Activated CD8-positive, alpha-beta T cell treated with anti-CD3 and anti-CD28 coated beads, Interleukin-2, amount 10 ng/mL, durations not matched to agents 7 days and 5 days (primary cell): Measurements from ENCODE around the gene TLE7. TPM values are rescaled to one million over a fixed set of nuclear protein-coding genes. Genes with fewer than 3 reads are reported as not detected.

ENCODE experiments used
- ATAC-seq: fragments of 150-1000 bp; cut with Tn5 transposase; one replicate; pipeline ENCODE4 v1.10.0; 2021; ENCODE audit warnings: moderate library complexity
- CTCF ChIA-PET: fragments of 350-600 bp; sonication (Branson Sonifier 250); formaldehyde crosslinking; loops from one replicate; lab custom pipeline; 2021; ENCODE audit warnings: antibody characterized with exemption; lab: Charles Lee
- POLR2A ChIA-PET: fragments of 350-600 bp; sonication (Branson Sonifier 250); formaldehyde crosslinking; loops from one replicate; lab custom pipeline; 2021; ENCODE audit warnings: antibody characterized with exemption; lab: Charles Lee
- DNase-seq: peaks from one replicate; pipeline ENCODE4 v3.0.0-alpha.2; 2020
- H3K27ac Mint-ChIP-seq: one replicate; pipeline ENCODE4 v1.8.0; 2021; ENCODE audit warnings: mild to moderate bottlenecking, mixed read lengths
- H3K27me3 Mint-ChIP-seq: one replicate; pipeline ENCODE4 v1.8.0; 2021; ENCODE audit warnings: low read depth, mixed read lengths
- H3K36me3 Mint-ChIP-seq: one replicate; pipeline ENCODE4 v1.8.0; 2021; ENCODE audit warnings: low read depth, mixed read lengths
- H3K4me1 Mint-ChIP-seq: one replicate; pipeline ENCODE4 v1.8.0; 2021; ENCODE audit warnings: low read depth, mixed read lengths
- H3K4me3 Mint-ChIP-seq: one replicate; pipeline ENCODE4 v1.8.0; 2021; ENCODE audit warnings: mild to moderate bottlenecking, mixed read lengths
- H3K9me3 Mint-ChIP-seq: one replicate; pipeline ENCODE4 v1.8.0; 2022; ENCODE audit warnings: mixed read lengths; ENCODE audit not compliant: insufficient read depth
- total RNA-seq, 2 experiments: library from RNA; stranded (reverse); gene quantifications; one replicate each; pipeline ENCODE4 v1.2.3, GENCODE V29; 2021

The TLE7 gene
- total RNA-seq, 2 experiments from 2014 or later: not detected

DNA sequence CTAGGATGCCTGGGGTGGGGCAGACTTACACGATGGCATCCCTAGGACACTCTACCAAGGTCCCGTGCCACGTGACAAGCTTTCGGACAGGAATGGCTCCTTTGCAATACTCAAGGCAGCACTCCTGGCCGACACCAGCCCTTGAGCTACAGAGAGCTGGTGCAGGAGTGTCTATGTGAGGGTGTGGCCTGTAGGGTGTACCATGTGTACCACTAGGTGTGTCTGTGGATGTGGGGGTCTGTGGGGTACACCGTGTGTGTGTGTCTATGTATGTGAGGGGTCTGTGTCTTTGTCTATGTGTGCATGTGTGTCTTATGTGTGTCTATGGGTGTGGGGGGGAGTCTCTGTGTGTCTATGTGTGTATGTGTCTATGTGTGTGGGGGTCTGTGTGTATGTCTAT lies 1.9 kb upstream of the TLE7 start:
- no peak overlapping the region for H3K27ac Mint-ChIP-seq
- ChIA-PET POLR2A (no interaction called here), CTCF (no interaction called here)
- H3K4me1 Mint-ChIP-seq: no peaks in the 10 kb centered on the region
- peaks cover 4% of the 10 kb centered on the region for H3K27me3 Mint-ChIP-seq
- peaks cover 20% of the 10 kb centered on the region for H3K9me3 Mint-ChIP-seq
- H3K4me3 Mint-ChIP-seq: no peak overlapping the region
- ATAC-seq: no peak
- peaks cover 12% of the 10 kb centered on the region for H3K36me3 Mint-ChIP-seq
- DNase-seq: no peak

DNA sequence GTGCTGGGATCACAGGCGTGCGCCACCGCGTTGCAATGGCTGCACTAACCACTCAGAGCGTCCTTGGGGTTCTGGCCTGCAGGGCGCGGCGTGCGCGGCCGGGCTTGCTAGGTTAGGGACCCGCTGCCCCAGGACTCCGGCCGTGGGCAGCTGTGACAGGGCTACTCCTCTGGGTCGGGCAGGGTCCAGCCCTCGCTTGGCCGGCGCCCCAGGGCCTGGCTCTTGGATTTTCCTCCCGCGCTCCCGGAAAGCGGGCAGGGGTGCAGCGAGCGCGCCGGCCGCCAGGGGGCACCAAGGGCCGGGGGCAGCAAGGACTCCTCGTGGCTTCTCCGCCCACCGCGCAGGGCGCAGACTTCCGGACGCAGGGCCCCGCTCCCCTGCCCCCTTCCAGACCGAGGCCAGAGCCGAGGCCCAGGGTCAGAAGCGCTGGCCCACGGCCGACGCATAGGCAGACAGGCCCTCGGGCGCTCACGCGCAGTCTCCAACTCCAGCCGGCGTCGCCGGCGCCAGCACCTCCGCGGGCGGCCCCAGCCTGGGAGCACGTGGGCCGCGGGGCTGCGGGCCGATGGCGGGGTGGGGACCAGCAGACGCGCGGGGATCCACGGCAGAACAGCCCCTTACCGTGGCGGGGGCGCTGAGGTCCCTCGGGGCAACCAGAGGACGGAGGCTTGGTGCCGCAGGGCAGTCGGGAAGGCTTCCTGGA lies 355 bp downstream of the TLE7 start:
- Mint-ChIP-seq H3K36me3 (no peaks in the 10 kb centered on the region), H3K9me3 (peaks cover 5% of the 10 kb centered on the region), H3K4me1 (no peaks in the 10 kb centered on the region), H3K4me3 (no peak overlapping the region), H3K27ac (no peak overlapping the region), H3K27me3 (peaks cover 7% of the 10 kb centered on the region)
- DNase-seq (no peak), ATAC-seq (no peak)
- POLR2A ChIA-PET: no interaction called here
- CTCF ChIA-PET: no interaction called here

- POLR2A ChIA-PET: no interaction called here
- H3K36me3 Mint-ChIP-seq: no peaks in the 10 kb centered on the region
- CTCF ChIA-PET: interaction anchor here (1.1 to 1.6 kb wide), 4 partner anchors 10 to 171 kb away, joined by 3 to 5 read pairs (median 4); no protein-coding TSS in a partner anchor
- H3K27me3 Mint-ChIP-seq: peaks cover 7% of the 10 kb centered on the region
- no peak for ATAC-seq
- no peak for DNase-seq
- no peak overlapping the region for H3K4me3 Mint-ChIP-seq
- H3K4me1 Mint-ChIP-seq: no peaks in the 10 kb centered on the region
- H3K9me3 Mint-ChIP-seq: peaks cover 5% of the 10 kb centered on the region
- H3K27ac Mint-ChIP-seq: no peak overlapping the region
Observed at GRCh38 chr16:71440669-71441347, 1.0 kb downstream of the TLE7 start.

- ChIA-PET POLR2A (no interaction called here), CTCF (interaction anchor here (0.6 to 1.6 kb wide), 7 partner anchors 10 to 171 kb away, joined by 3 to 5 read pairs (median 4); no protein-coding TSS in a partner anchor)
- Mint-ChIP-seq H3K9me3 (peaks cover under 1% of the 10 kb centered on the region), H3K4me1 (no peaks in the 10 kb centered on the region), H3K27ac (no peak overlapping the region), H3K4me3 (no peak overlapping the region), H3K27me3 (peaks cover 7% of the 10 kb centered on the region), H3K36me3 (no peaks in the 10 kb centered on the region)
- DNase-seq (no peak), ATAC-seq (no peak)
Observed at GRCh38 chr16:71439523-71439922, 2.3 kb downstream of the TLE7 start.

DNA sequence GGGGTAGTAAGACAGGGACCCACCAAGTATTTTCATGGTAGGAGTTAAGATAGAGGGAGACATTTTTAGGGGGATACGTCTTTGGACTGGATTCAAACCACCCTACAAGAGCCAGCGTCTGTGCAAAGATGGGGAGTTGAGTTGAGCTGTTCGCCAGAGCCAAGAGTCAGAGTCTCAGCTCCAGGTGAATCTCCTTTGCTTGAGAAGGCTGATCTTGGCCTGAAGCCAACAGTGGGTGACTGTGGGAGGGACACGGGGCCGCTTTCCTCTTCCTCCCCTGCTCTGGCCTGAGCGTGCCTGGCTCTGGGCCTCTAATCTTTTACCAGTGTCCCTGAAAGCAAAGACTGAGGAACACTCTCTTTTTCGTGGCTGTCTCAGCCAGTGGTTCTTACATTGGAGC lies 5.4 kb downstream of the TLE7 start:
- H3K27ac Mint-ChIP-seq: no peak overlapping the region
- CTCF ChIA-PET: no interaction called here

GRCh38 chr16:71432906-71433305 lies 8.9 kb downstream of the TLE7 start:
- ATAC-seq (no peak), DNase-seq (no peak)
- POLR2A ChIA-PET: no interaction called here
- H3K4me1 Mint-ChIP-seq: peaks cover 2% of the 10 kb centered on the region
- no peaks in the 10 kb centered on the region for H3K36me3 Mint-ChIP-seq
- H3K27ac Mint-ChIP-seq: no peak overlapping the region
- no peaks in the 10 kb centered on the region for H3K9me3 Mint-ChIP-seq
- H3K27me3 Mint-ChIP-seq: peaks cover 5% of the 10 kb centered on the region
- CTCF ChIA-PET: interaction anchor here (2.0 kb wide), 1 partner anchor 20 kb away, joined by 7 read pairs; no protein-coding TSS in a partner anchor
- H3K4me3 Mint-ChIP-seq: no peak overlapping the region

More for the DNA sequence above, 5.4 kb downstream of the TLE7 start:
- H3K4me3 Mint-ChIP-seq: no peak overlapping the region
- ATAC-seq (no peak), DNase-seq (no peak)
- peaks cover 7% of the 10 kb centered on the region for H3K27me3 Mint-ChIP-seq
- H3K4me1 Mint-ChIP-seq: peaks cover 2% of the 10 kb centered on the region
- H3K9me3 Mint-ChIP-seq: no peaks in the 10 kb centered on the region
- H3K36me3 Mint-ChIP-seq: no peaks in the 10 kb centered on the region
- POLR2A ChIA-PET: no interaction called here

DNA sequence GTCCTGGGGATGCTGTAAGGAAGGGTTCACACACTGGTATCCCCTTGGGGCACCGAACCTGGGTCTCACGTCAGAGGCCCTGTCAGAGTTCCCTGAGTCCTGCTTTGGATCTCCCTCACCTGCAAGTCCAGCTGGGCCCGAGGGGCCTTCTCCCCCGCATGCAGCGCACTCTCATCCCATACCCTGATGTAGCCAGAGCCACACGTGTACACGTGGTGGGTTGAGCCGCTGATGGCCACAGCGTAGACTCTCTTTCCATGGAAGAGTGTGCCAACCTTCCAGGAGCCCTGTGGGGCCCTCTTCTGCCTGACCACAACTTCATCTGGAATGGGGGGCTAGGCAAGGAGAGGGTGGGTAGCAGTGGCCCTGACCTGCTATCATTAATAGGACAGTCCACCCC lies 9.9 kb downstream of the TLE7 start:
- no peaks in the 10 kb centered on the region for H3K36me3 Mint-ChIP-seq
- no peak overlapping the region for H3K4me3 Mint-ChIP-seq

DNA sequence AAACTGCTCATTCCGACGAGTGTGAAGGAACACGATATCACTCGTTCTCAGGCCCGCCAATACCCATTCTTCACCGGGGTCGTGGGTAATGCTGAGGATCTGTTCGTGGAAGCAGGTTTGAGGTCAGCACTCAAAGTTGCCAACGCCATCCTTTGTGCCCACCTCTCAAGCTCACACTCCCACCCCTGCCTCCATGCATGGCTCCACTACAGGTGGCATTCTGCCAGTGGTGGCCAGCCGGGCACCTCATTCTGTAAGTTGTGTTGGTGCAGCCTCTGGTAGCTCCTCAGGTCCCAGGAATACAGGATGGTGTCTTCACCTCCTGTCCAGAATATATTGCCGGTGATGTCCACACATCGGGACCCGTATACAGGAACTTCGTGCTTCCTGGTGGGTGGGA lies 10.7 kb downstream of the TLE7 start:
- Mint-ChIP-seq H3K4me3 (no peak overlapping the region), H3K36me3 (no peaks in the 10 kb centered on the region), H3K27ac (no peak overlapping the region), H3K9me3 (no peaks in the 10 kb centered on the region), H3K4me1 (peaks cover 8% of the 10 kb centered on the region), H3K27me3 (peaks cover 14% of the 10 kb centered on the region)
- ChIA-PET CTCF (no interaction called here), POLR2A (no interaction called here)
- ATAC-seq: no peak
- no peak for DNase-seq

More for the DNA sequence above, 9.9 kb downstream of the TLE7 start:
- no peak for DNase-seq
- ChIA-PET CTCF (no interaction called here), POLR2A (no interaction called here)
- H3K9me3 Mint-ChIP-seq: no peaks in the 10 kb centered on the region
- H3K4me1 Mint-ChIP-seq: peaks cover 2% of the 10 kb centered on the region
- H3K27me3 Mint-ChIP-seq: peaks cover 6% of the 10 kb centered on the region
- H3K27ac Mint-ChIP-seq: no peak overlapping the region
- no peak for ATAC-seq

GRCh38 chr16:71430744-71431143 lies 11.1 kb downstream of the TLE7 start:
- CTCF ChIA-PET: no interaction called here

GRCh38 chr16:71429581-71429980 lies 12.3 kb downstream of the TLE7 start:
- ChIA-PET CTCF (interaction anchor here (1.4 to 1.9 kb wide), 2 partner anchors 10 to 17 kb away, joined by 5 to 7 read pairs; no protein-coding TSS in a partner anchor), POLR2A (no interaction called here)
- ATAC-seq: no peak
- Mint-ChIP-seq H3K27me3 (peaks cover 28% of the 10 kb centered on the region), H3K9me3 (no peaks in the 10 kb centered on the region), H3K36me3 (no peaks in the 10 kb centered on the region), H3K4me1 (peaks cover 8% of the 10 kb centered on the region), H3K27ac (no peak overlapping the region), H3K4me3 (no peak overlapping the region)
- no peak for DNase-seq

More at GRCh38 chr16:71430744-71431143, 11.1 kb downstream of the TLE7 start:
- Mint-ChIP-seq H3K4me1 (peaks cover 8% of the 10 kb centered on the region), H3K36me3 (no peaks in the 10 kb centered on the region), H3K9me3 (no peaks in the 10 kb centered on the region), H3K27me3 (peaks cover 18% of the 10 kb centered on the region), H3K27ac (no peak overlapping the region), H3K4me3 (no peak overlapping the region)
- POLR2A ChIA-PET: no interaction called here
- ATAC-seq (no peak), DNase-seq (no peak)

DNA sequence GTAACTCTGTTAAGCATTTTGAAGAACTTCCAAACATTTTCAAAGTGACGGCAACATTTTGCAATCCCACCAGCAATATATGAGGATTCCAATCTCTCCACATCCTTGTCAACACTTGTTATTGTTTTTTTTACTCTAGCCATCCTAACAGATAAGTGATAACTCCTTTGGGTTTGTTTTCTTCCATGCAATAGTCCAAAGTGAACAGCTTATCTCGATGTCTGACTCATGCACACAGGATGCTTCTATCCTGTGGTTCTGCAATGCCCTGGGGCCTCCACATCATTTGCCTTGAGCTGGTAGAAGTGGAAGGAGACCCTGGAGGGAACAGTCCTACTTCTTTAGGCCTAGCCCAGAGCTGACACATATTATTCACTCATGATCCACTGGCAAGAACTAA lies 13.0 kb downstream of the TLE7 start:
- no peaks in the 10 kb centered on the region for H3K9me3 Mint-ChIP-seq
- ATAC-seq (no peak), DNase-seq (no peak)
- H3K4me1 Mint-ChIP-seq: peaks cover 8% of the 10 kb centered on the region
- H3K27ac Mint-ChIP-seq: no peak overlapping the region
- ChIA-PET POLR2A (no interaction called here), CTCF (interaction anchor here (1.4 to 1.9 kb wide), 2 partner anchors 11 to 16 kb away, joined by 5 to 7 read pairs; no protein-coding TSS in a partner anchor)
- H3K27me3 Mint-ChIP-seq: peaks cover 32% of the 10 kb centered on the region
- no peak overlapping the region for H3K4me3 Mint-ChIP-seq
- no peaks in the 10 kb centered on the region for H3K36me3 Mint-ChIP-seq

DNA sequence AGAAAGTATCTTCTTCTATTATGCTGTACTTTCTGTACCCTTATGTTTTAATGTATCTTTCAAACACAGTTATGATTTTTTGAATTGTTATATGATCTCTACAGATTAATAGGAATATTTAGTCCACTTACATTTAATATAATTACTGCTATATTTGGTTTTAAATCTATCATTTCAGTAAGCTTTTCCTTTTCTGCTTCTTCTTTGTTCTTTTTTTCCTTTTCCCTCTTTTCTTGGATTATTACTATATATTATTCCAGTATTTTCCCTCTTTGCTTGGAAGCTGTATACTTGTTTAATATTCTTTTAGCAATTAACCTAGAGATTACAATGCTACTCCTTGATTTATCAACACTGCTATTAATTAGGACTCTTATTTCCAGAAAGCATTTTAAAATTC lies 13.5 kb downstream of the TLE7 start:
- CTCF ChIA-PET: interaction anchor here (1.9 kb wide), 1 partner anchor 16 kb away, joined by 7 read pairs; no protein-coding TSS in a partner anchor
- DNase-seq (no peak), ATAC-seq (no peak)
- Mint-ChIP-seq H3K4me1 (peaks cover 8% of the 10 kb centered on the region), H3K36me3 (no peaks in the 10 kb centered on the region), H3K27ac (no peak overlapping the region), H3K27me3 (peaks cover 32% of the 10 kb centered on the region), H3K4me3 (no peak overlapping the region), H3K9me3 (no peaks in the 10 kb centered on the region)
- POLR2A ChIA-PET: no interaction called here
